GM10248 (cell line): ENCODE data around the gene C7orf57.

Experiments used
- CTCF ChIA-PET: fragments of 300-600 bp; sonication (Branson Sonifier 250); formaldehyde crosslinking; extraction: SDS; loops from one replicate; lab custom pipeline; 2021; ENCODE audit warnings: antibody characterized with exemption; lab: Yijun Ruan, JAX
- POLR2A ChIA-PET: fragments of 350-650 bp; sonication (Branson Sonifier 250); formaldehyde crosslinking; extraction: SDS; loops from one replicate; lab custom pipeline; 2020; ENCODE audit warnings: antibody characterized with exemption; lab: Yijun Ruan, JAX
- DNase-seq: peaks from one replicate; pipeline ENCODE4 v3.0.0; 2012; ENCODE audit errors: extremely low spot score
- CTCF ChIP-seq: IDR thresholded peaks from 2 replicates; pipeline ENCODE4 v1.5.1; 2012; ENCODE audit warnings: mild to moderate bottlenecking, low read depth; ENCODE audit errors: extremely low read depth, missing control alignments, control extremely low read depth

The C7orf57 gene

GRCh38 chr7:48110868-48111267, 75.5 kb downstream of the C7orf57 start:
- ChIA-PET CTCF (interaction anchor here (0.6 to 10.6 kb wide), 59 partner anchors 8 to 845 kb away, joined by 3 to 187 read pairs (median 6); partner anchors contain the start of genes PKD1L1 and UPP1), POLR2A (interaction anchor here (0.6 kb wide), 1 partner anchor 114 kb away, joined by 3 read pairs; no protein-coding TSS in a partner anchor)
- no peak for DNase-seq
- TF ChIP-seq CTCF, result no peak
